Left renal cortex interstitium (tissue), 4 donors: ENCODE measurements around the gene NOTCH1. TPM values are rescaled to one million over a fixed set of nuclear protein-coding genes. Genes with fewer than 3 reads are reported as not detected.
"Not testable (repeated sequence)": the region's sequence is repeated elsewhere in the genome, so short reads cannot be mapped to it uniquely, and the experiment has no call there.

Experiments used
- DNase-seq, 4 donors: peaks; one replicate each; pipeline ENCODE4 v3.0.0-alpha.2; 2013; ENCODE audit warnings: low read depth in 4 of 4, low spot score in 2 of 4, missing footprints in 1 of 4
- polyA plus RNA-seq, 4 donors: library from polyadenylated mRNA; unstranded; fragments of 120-200 nt; gene quantifications; one replicate each; pipeline ENCODE4 v1.2.1, GENCODE V29; 2013; ENCODE audit not compliant: insufficient read length in 4 of 4

Gene NOTCH1
- polyA plus RNA-seq, 4 donors = 19.8 to 47.5 (median 34.2) TPM

GRCh38 chr9:136579650-136580219, 33.9 kb upstream of the NOTCH1 start:
- not testable (repeated sequence) for DNase-seq

- DNase-seq = no peak
These were observed 33.2 kb upstream of the NOTCH1 start for GRCh38 chr9:136578915-136579649.

- no peak for DNase-seq
These were observed 32.7 kb upstream of the NOTCH1 start for GRCh38 chr9:136578626-136578914.

DNA sequence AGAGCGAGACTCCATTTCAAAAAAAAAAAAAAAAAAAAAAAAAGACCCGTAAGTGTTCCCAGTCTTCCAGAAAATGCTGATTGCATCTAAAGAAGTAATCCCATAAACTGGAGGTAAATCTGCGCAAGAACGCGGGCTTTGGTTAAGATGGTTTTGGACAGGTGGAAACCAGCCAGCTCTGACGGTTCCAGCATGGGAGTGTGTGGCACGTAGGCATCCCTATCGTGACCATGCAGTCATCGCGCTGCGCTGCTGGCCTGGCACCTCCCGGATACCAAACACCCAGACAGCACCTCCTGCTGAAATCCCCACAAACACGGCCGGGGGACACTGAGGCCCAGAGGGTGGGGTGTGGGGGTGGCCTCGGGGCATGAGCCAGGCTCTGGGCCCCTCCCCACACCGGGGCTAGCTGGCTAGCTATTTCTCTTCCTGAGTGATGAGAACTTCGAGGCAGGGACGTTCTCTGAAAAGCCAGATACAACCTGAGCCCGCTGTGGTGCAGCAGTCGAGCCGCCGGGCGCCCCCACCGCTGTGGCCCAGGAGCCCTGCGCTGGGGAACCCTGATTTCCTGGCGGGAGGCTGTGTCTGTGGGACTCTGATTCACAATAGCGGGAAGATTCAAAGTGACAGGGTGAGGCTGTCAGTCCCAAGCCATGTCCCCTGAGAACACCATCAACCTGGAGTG, 32.2 kb upstream of the NOTCH1 start:
- DNase-seq = no peak

DNA sequence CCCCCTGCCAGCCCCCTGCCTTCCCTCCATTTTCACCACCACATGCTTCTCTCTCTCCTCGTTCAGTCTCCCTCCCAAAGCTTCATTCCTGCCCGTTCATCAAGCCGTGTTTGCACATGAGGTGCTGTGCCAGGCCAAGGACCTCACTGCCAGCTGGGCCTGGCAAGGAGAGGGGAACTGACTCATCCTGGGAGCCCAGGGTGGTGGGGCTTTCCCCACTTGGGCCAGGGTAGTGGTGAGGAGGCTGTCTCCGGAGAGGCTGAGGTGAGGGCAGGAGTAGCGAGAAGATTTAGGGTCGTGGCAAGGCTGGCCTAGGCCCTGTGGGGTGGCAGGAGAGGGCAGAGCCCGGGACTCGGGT, 30.4 kb upstream of the NOTCH1 start:
- no peak for DNase-seq

- no peak for DNase-seq
These were observed 29.9 kb upstream of the NOTCH1 start for GRCh38 chr9:136575626-136576268.

GRCh38 chr9:136574606-136575005, 28.8 kb upstream of the NOTCH1 start:
- DNase-seq = not testable (repeated sequence)

DNA sequence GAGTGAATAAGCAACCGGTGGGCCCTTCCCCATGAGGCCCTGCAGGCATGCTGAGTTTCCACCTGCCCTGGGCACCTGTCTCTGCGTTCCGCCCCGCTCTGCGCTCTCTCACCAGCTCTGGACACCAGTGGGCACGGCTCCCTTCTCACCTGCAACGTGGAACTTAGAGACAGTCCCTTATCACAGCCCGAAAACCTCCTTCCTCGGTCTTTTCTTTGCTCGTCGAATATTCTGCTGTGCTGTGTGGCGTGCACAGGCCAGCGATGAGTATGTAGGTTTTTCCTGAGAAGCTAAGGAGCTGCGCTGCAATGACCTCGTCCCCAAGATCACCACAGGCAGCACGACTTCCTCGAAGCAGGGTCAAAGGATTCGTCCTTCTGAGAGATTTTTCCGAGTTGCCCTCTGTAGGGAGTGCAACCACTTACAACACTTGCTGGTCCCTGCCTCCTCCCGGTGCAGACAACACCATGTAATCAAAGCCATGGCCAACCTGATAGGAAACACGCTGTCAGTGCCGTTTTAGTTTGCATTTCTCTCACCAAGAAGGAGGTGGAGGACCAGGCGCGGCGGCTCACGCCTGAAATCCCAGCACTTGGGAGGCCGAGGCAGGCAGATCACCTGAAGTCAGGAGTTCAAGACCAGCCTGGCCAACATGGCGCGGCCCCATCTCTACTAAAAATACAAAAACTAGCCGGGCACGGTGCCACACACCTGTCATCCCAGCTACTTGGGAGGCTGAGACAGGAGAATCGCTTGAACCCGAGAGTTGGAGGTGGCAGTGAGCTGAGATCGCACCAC, 27.2 kb upstream of the NOTCH1 start:
- no peak for DNase-seq

DNA sequence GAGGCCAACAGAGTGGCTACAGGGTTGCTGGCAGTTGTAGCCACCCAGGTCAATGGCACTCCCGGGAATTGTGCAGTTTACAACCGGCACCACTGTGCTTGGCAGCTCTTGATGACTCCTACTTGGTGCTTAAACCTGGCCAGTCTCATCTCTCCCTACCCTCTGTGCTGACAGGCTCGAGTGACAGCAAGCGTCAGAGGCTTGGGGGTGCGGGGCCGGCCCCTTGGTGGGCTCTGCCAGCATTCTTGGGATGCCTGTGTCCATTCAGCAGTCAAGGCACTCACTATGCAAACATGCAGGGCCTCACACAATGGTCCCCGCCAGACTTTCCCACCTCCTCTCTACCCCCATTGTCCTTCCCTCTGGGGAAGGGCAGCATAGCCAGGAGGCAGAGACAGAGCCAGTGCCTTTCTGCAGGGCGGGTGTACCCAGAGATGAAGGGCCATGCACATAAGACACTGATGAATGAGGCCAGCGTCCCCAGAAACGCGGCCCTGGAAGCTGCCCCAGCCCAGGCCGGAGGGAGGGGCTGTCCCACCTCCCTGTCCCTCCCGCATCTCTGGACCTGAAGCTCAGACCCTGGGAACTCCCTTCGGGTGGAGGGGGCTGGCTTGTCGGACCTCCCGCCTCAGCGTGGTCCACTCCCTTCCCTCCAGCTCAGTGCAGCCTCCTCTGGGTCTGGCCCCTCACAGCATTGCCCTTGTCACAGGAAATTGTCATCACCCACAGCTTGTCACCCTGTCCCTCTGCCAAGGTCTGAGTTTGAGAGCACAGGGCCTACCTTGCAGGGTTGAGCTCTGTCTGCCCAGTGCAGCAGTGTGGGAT, 26.4 kb upstream of the NOTCH1 start:
- no peak for DNase-seq

DNA sequence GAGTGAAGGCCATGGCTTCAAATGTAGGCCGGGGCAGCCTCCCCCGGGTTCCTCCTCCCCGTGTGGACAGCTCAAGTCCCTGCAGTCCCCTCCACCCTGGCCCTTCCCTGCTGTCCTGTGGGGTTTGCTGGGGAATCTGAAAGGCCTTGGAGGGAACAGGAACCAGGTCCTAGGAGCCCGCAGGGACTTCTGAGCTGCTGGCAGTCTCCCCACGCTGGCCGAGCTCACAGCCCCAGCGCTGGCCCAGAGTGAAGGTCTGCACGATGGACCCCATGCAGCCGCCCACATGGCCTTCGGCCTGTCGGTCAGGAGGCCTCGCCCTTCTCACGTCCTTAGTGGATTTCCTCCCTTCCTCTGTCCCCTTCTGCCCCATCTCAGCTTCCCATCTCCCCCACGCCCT, 25.7 kb upstream of the NOTCH1 start:
- no peak for DNase-seq

DNA sequence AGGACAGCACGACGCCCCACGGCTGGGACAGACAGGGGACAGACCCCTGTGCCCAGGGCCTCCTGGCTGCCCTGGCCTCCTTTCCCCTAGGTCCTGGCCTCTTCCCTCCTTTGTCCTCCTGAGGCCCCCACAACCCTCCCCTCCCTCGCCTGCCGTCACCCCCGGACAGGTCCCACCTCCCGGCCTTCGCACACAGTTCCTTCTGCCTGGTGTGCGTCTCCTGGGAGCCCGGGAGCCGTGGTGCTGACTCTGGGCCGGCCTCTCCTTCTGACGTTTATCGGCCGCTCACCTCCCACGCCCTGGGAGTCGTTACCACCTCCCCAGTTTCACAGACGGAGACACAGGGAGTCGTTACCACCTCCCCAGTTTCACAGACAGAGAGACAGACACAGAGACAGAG, 25.1 kb upstream of the NOTCH1 start:
- DNase-seq = no peak

GRCh38 chr9:136570191-136570845, 24.5 kb upstream of the NOTCH1 start:
- no peak for DNase-seq

DNA sequence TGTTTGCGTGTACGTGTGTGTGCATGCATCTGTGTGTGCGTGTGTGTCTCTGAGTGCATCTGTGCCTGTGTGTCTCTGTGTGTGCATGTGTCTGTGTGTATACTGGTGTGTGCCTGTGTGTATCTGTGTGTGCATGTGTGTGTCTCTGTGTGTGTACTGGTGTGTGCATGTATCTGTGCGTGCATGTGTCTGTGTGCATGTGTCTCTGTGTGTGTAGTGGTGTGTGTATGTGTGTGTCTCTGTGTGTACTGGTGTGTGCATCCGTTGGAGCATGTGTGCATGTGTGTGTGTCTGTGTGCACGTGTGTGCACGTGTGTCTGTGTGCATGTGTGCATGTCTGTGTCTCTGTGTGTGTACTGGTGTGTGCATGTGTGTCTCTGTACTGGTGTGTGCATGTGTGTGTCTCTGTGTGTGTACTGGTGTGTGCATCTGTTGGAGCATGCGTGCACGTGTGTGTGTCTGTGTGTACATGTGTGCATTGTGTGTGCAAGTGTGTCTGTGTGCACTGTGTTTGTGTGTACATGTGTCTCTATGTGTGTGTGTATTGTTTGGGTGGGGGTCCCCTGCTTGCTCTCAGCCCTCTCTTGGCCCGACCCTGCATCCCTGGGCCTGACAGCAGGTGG, 23.8 kb upstream of the NOTCH1 start:
- DNase-seq = no peak

GRCh38 chr9:136568288-136569081, 22.6 kb upstream of the NOTCH1 start:
- no peak for DNase-seq

GRCh38 chr9:136567651-136568287, 21.9 kb upstream of the NOTCH1 start:
- no peak for DNase-seq

DNA sequence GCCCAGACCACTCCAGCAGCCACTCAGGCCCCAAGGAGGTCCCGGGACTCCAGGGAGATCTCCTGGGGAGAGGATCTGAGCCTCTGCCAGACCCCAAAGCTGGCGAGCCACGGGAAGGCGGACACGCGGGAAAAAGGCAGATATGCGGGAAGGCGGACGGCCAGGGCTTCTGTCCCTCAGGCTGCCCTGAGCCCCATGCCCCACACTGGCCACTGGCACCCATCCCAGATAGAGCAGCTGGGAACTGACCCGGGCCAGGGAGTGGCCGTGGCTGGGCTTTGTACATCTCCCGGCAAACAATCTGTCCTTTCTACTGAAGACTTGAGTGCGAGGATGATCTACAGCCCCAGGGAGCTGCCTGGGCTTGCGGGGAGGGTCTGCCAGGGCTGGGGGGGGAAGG, 21.1 kb upstream of the NOTCH1 start:
- DNase-seq = no peak

DNA sequence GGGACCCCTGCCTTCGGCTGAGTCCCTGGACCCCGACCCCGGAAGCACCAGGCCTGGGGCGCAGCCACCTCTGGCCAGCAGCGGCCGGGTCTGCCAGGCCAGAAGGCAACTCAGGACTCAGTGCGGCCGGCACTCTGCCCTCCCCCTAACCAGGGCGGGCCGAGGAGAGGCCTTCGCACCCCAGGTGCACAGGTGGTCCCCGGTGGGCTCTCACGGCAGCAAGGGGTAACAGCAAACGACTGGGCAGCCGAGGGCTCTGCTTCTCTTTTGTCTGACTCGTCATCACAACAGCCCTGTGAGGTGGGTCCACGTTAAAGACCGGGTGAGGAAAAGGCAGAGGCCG, 20.7 kb upstream of the NOTCH1 start:
- DNase-seq = no peak
